Fibroblast of villous mesenchyme (primary cell): ENCODE results near the gene CFLAR. TPM values are rescaled to one million over a fixed set of nuclear protein-coding genes. Genes with fewer than 3 reads are reported as not detected.
"Not testable (repeated sequence)": the region's sequence is repeated elsewhere in the genome, so short reads cannot be mapped to it uniquely, and the experiment has no call there.

Experiments used
- DNase-seq: peaks from one replicate; pipeline ENCODE4 v3.0.0-alpha.2; 2010; ENCODE audit warnings: low read depth
- H3K4me3 ChIP-seq: 2 replicates; pipeline ENCODE4 v1.5.1; 2011; ENCODE audit warnings: low read depth, mild to moderate bottlenecking, low read length
- total RNA-seq: library from RNA; depleted of rRNA; stranded (reverse); fragments of >200 nt; gene quantifications from 2 replicates; pipeline ENCODE4 v1.2.3, GENCODE V29; 2012
- TF ChIP-seq, protein P1 (sequence below): IDR thresholded peaks from 2 replicates; pipeline ENCODE4 v1.5.1; 2012; ENCODE audit warnings: low read depth, mild to moderate bottlenecking, low read length; ENCODE audit not compliant: insufficient read depth

CFLAR gene
- total RNA-seq, 1 donor = 143 TPM

DNA sequence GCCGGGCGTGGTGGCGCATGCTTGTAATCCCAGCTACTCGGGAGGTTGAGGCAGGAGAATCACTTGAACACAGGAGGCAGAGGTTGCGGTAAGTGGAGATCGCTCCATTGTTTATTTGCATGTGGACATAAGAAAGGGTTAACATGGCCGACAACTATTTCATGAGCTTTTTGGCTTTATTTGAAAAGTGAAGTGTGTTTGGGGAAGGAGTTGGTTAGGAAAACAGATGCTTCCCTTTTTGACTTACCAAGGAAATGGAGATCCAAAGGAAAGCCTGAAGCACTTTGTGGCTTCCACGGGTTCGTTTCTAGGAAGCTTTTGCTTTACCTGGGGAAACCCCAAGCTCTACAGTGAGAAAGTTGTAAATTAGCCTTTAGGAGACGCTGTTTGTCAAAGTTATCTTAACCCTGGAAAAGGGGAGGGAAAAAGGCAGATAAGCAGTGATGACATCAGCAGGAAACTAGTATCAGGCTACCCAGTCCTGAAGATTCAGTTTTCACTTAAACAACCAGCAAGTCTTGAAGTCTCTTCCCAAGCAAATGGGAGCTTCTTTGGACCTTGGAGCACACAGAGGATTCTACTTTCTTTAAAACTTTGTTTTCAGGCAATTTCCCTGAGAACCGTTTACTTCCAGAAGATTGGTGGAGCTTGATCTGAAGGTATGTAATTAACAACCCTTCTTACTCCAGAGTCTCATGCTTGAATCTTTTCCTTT is 66.8 kb downstream of the CFLAR start, which contains the start of gene CASP10:
CASP10 (plus strand) TSS at position 492 of the 715 bp plus-strand sequence. CDS start 2,637 bp downstream, outside the sequence.
- peak; percentile 79 for DNase-seq
- TF ChIP-seq, protein P1, sequence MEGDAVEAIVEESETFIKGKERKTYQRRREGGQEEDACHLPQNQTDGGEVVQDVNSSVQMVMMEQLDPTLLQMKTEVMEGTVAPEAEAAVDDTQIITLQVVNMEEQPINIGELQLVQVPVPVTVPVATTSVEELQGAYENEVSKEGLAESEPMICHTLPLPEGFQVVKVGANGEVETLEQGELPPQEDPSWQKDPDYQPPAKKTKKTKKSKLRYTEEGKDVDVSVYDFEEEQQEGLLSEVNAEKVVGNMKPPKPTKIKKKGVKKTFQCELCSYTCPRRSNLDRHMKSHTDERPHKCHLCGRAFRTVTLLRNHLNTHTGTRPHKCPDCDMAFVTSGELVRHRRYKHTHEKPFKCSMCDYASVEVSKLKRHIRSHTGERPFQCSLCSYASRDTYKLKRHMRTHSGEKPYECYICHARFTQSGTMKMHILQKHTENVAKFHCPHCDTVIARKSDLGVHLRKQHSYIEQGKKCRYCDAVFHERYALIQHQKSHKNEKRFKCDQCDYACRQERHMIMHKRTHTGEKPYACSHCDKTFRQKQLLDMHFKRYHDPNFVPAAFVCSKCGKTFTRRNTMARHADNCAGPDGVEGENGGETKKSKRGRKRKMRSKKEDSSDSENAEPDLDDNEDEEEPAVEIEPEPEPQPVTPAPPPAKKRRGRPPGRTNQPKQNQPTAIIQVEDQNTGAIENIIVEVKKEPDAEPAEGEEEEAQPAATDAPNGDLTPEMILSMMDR = peak; percentile 40
- peak within 1 kb of the TSS; percentile 47 for H3K4me3 ChIP-seq

DNA sequence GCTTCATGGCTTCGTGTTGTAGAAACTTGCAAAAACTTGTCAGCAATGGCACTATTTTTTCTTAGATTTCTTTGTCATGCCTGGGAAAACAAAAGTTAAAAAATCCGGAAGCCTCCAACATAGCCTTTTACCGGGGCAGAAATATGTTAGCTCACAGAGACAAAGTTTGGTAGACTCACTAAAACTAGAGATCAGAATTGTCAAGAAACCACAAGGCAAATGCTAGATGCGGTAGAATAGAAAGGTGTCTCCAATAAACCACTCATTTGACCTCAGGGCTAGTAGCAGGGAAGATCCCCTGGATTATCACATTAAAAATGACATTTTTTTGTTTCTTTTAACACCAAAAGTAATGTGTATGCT is 67.4 kb downstream of the CFLAR start:
- DNase-seq = no peak
- H3K4me3 ChIP-seq = peak overlapping the region; percentile 47
- TF ChIP-seq, protein P1 = no peak

DNA sequence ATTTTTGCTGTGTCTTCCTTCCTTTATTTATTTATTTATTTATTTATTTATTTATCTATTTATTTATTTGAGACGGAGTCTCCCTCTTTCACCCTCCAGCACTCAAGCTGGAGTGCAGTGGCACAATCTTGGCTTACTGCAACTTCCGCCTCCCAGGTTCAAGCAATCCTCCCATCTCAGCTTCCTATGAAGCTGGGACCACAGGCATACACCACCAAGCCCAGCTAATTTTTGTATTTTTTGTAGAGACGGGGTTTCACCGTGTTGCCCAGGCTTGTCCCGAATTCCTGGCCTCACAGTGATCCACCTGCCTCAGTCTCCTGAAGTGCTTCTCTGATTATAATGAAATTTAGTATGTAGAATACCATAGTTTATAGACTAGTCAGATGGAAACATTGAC is 67.9 kb downstream of the CFLAR start:
- DNase-seq = not testable (repeated sequence)
- peak overlapping the region; percentile 47 for H3K4me3 ChIP-seq

DNA sequence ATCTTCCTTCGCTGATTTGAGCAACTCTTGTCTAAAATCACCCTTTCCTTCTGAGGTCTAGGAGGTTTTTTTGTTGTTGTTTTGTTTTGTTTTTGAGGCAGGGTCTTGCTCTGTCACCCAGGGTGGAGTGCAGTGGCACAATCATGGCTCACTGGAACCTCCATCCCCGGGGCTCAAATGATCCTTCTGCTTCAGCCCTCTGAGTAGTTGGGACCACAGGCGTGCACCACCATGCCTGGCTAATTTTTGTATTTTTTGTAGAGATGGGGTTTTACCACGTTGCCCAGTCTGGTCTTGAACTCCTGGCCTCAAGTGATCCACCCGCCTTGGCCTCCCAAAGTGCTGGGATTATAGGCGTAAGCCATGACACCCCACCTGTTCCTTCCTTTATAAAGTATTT is 68.3 kb downstream of the CFLAR start:
- peak overlapping the region; percentile 47 for H3K4me3 ChIP-seq
- not testable (repeated sequence) for DNase-seq

DNA sequence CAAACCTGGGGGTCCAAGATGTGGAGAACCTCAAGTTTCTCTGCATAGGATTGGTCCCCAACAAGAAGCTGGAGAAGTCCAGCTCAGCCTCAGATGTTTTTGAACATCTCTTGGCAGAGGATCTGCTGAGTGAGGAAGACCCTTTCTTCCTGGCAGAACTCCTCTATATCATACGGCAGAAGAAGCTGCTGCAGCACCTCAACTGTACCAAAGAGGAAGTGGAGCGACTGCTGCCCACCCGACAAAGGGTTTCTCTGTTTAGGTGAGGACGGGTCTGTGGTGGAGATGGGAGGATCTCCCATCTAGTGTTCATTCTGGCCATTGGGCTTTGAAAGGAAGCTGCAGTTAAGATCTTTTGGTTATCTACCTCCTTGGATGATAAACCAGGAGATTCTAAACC is 69.9 kb downstream of the CFLAR start:
- TF ChIP-seq, protein P1 = no peak
- no peak for DNase-seq
- no peak overlapping the region for H3K4me3 ChIP-seq

DNA sequence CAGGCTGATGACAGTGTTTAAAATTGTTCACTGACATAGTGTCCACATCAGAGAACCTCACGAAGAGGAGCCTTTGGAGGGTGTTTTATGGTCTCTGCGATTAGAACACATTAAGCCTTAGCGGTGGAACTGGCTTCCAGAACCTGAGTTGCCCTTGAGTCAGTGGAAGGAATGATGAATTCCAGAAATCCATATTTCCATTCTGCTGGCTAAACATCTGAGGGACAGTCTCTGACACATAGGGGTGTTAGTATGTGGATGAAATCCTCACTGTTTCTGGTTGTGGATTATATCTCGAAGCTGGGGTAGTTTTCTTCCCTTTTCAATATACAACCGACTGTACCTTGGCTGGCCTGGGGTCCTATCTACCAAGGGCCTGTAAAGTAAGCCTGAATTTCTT is 71.0 kb downstream of the CFLAR start:
- TF ChIP-seq, protein P1 = no peak
- no peak for DNase-seq

DNA sequence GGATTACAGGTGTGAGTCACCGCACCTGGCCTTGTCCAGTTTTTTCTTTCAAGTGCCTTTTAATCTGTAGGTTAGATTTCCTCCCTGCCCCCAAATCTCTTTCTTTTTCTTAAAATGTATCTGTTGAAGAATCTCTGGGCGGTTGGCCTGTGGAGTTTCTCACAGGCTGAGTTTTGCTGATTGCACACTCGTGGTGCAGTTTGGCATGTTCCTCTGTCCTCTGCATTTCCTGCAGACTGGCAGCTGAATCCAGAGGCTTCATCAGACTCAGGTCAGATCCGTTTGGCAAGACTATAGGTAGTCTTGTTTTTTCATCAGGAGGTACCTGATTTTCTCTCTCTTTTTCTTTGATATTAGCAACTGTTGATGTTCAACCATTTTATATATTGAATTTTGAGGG is 72.5 kb downstream of the CFLAR start:
- TF ChIP-seq, protein P1 = no peak
- H3K4me3 ChIP-seq = no peak overlapping the region
- no peak for DNase-seq

More for the DNA sequence above, 71.0 kb downstream of the CFLAR start:
- no peak overlapping the region for H3K4me3 ChIP-seq
